Prostate gland (tissue), 2 donors: Measurements from ENCODE around the gene TP53BP2. TPM values are rescaled to one million over a fixed set of nuclear protein-coding genes. Genes with fewer than 3 reads are reported as not detected.
"Not testable (repeated sequence)": the region's sequence is repeated elsewhere in the genome, so short reads cannot be mapped to it uniquely, and the experiment has no call there.

Experiments
- DNase-seq: peaks from one replicate; pipeline ENCODE4 v3.0.0-alpha.2; 2019; ENCODE audit warnings: low spot score
- H3K27ac ChIP-seq, 2 donors: fragments of 200-600 bp; sonication (generic); 2 replicates each; pipeline ENCODE4 v1.5.1; 2017 to 2019
- H3K27me3 ChIP-seq: fragments of 200-600 bp; sonication (generic); replicated peaks from 2 replicates; pipeline ENCODE4 v1.5.1; 2019; ENCODE audit not compliant: insufficient read depth
- H3K36me3 ChIP-seq, 2 donors: fragments of 200-600 bp; sonication (generic); 1 replicate in 1 of 2; 2 replicates in 1 of 2; pipeline versions ENCODE4 v1.5.1 to v1.8.1; 2017 to 2019
- H3K4me1 ChIP-seq: fragments of 200-600 bp; sonication (generic); replicated peaks from 2 replicates; pipeline ENCODE4 v1.5.1; 2019
- H3K4me3 ChIP-seq, 2 donors: fragments of 200-600 bp; sonication (generic); 2 replicates each; pipeline ENCODE4 v1.5.1; 2017 to 2019
- H3K9me3 ChIP-seq: fragments of 200-600 bp; sonication (generic); 2 replicates; pipeline ENCODE4 v1.5.1; 2017
- CTCF ChIP-seq, 4 experiments: fragments of 200-600 bp in 2 of 4; fragments of 450-650 bp in 2 of 4; sonication (generic) in 2 of 4; IDR thresholded peaks; 1 replicate in 3 of 4; 2 replicates in 1 of 4; pipeline ENCODE4 v1.5.1; 2016 to 2019; ENCODE audit warnings: antibody characterized with exemption in 4 of 4, mild to moderate bottlenecking in 2 of 4, moderate library complexity in 2 of 4
- POLR2A ChIP-seq: fragments of 450-650 bp; IDR thresholded peaks from one replicate; pipeline ENCODE4 v1.6.1; 2016; ENCODE audit warnings: antibody characterized with exemption, mild to moderate bottlenecking
- POLR2AphosphoS5 ChIP-seq: sonication (generic); formaldehyde crosslinking; IDR thresholded peaks from one replicate; pipeline ENCODE4 v1.6.1; 2017; ENCODE audit warnings: antibody characterized with exemption
- WGBS: methylation state at CpG from one replicate; pipeline ENCODE4 v1.1.5; 2018; 5-methylcytosine and 5-hydroxymethylcytosine counted together
- intact Hi-C: fragments of 100-400 bp; cut with DNase I; formaldehyde crosslinking; loops from one replicate; pipeline ENCODE4 v1.14.2; 2022
- total RNA-seq, 2 donors: library from RNA; depleted of rRNA; stranded (reverse); fragments of >200 nt; gene quantifications; one replicate each; pipeline ENCODE4 v1.1.0, GENCODE V29; 2016

Gene TP53BP2
- total RNA-seq, 2 donors from 2014 or later = 28.0 to 103 TPM

GRCh38 chr1:223742856-223743517, 102.8 kb downstream of the TP53BP2 start:
- intact Hi-C loops = no loop called here
- WGBS = 80% methylated on average over 9 of the region's 9 CpGs
- Histone ChIP-seq H3K9me3 (no peaks in the 10 kb centered on the region), H3K27me3 (no peaks in the 10 kb centered on the region), H3K36me3 (no peaks in the 10 kb centered on the region), H3K27ac (no peak overlapping the region), H3K4me3 (no peak overlapping the region), H3K4me1 (peaks cover 8% of the 10 kb centered on the region)
- TF ChIP-seq CTCF (IDR thresholded peaks at IDR 0.05) = no peak
- no peak for TF ChIP-seq POLR2AphosphoS5
- no peak for TF ChIP-seq POLR2A
- DNase-seq = no peak

GRCh38 chr1:223741861-223742260, 103.9 kb downstream of the TP53BP2 start:
- TF ChIP-seq CTCF (IDR thresholded peaks at IDR 0.05) (no peak), POLR2A (no peak), POLR2AphosphoS5 (no peak)
- no peak overlapping the region for H3K27ac ChIP-seq
- H3K36me3 ChIP-seq = no peaks in the 10 kb centered on the region
- no peaks in the 10 kb centered on the region for H3K27me3 ChIP-seq
- DNase-seq = no peak
- H3K4me3 ChIP-seq = no peak overlapping the region
- intact Hi-C loops = no loop called here
- WGBS = 92% methylated on average over 6 of the region's 6 CpGs
- no peaks in the 10 kb centered on the region for H3K9me3 ChIP-seq
- H3K4me1 ChIP-seq = peaks cover 11% of the 10 kb centered on the region

GRCh38 chr1:223740038-223740736, 105.6 kb downstream of the TP53BP2 start:
- H3K4me1 ChIP-seq = peaks cover 11% of the 10 kb centered on the region
- intact Hi-C loops = not testable (repeated sequence)

GRCh38 chr1:223739366-223740037, 106.2 kb downstream of the TP53BP2 start:
- peaks cover 11% of the 10 kb centered on the region for H3K4me1 ChIP-seq
- WGBS = 37% methylated on average over 7 of the region's 7 CpGs
- peak; percentile 30 for TF ChIP-seq POLR2AphosphoS5
- TF ChIP-seq CTCF (IDR thresholded peaks at IDR 0.05) = no peak
- H3K36me3 ChIP-seq = no peaks in the 10 kb centered on the region
- H3K4me3 ChIP-seq = no peak overlapping the region
- no peaks in the 10 kb centered on the region for H3K9me3 ChIP-seq
- intact Hi-C loops = no loop called here
- DNase-seq = peak; percentile 46
- peak overlapping the region; percentile 72 to 75 for H3K27ac ChIP-seq
- H3K27me3 ChIP-seq = no peaks in the 10 kb centered on the region

More at GRCh38 chr1:223740038-223740736, 105.6 kb downstream of the TP53BP2 start:
- peak overlapping the region; percentile 72 to 75 for H3K27ac ChIP-seq
- DNase-seq = peak; percentile 54
- 39% methylated on average over 10 of the region's 10 CpGs for WGBS
- H3K36me3 ChIP-seq, H3K9me3 ChIP-seq, H3K27me3 ChIP-seq, H3K4me3 ChIP-seq: not testable (repeated sequence)
- peak; percentile 43 for TF ChIP-seq POLR2AphosphoS5
